GM19238 (cell line): ENCODE results near the gene GREM2.

ENCODE experiments used
- DNase-seq: peaks from one replicate; pipeline ENCODE4 v3.0.0; 2011; ENCODE audit warnings: low spot score; ENCODE audit not compliant: insufficient read length

GREM2 gene

GRCh38 chr1:240457203-240457602, 154.8 kb downstream of the GREM2 start:
- no peak for DNase-seq

DNA sequence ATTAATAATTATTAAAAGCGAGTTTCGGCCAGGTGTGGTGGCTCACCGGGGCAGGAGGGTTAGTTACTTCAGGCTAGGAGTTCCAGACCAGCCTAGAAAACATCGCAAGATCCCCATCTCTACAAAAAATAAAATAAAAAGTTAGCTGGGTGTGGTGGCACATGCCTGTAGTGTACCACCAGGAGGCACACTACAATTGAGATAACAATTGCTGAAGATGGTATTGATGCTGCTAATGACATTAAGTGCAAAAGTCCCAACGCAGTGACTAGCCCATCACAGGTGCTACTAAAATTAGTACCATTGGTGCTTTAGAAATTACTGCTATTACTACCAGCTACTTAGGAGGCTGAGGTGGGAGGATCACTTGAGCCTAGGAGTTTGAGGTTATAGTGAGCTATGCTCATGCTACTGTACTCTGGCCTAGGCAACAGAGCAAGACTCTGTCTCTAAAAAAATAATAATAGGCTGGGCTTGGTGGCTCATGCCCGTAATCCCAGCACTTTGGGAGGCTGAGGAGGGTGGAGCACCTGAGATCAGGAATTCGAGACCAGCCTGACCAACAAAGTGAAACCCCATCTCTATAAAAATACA, 156.6 kb downstream of the GREM2 start:
- no peak for DNase-seq

- no peak for DNase-seq
Measured at GRCh38 chr1:240445369-240445768, 166.6 kb downstream of the GREM2 start.

DNA sequence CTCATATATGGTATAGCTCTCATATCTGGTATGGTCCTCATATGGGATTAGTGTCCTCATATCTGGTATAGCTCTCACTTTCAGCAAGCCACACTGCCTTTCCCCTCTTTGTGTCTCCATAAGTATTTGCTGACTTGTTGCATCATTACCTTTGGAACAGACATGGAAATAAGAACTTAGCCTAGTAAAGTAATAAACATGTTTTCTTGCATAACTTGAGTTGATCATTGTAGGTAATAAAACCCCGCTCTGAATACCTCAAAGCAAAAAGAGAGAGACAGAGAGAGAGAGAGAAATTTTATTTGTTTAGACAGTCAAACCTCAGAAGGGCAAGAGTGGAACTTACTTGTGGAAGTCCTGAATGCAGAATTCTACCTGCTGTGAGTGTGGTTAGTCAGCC, 170.3 kb downstream of the GREM2 start:
- DNase-seq: no peak
